ENCODE data around the gene GRK5.

Gene GRK5

GRCh38 chr10:119348516-119349240 lies 141.3 kb downstream of the GRK5 start:
- H3K4me3 ChIP-seq (ENCODE audit: low read depth, low read length), result no peak overlapping the region
- TF ChIP-seq CTCF (conservative IDR thresholded peaks at IDR 0.05; ENCODE audit: low read depth, low read length), result peak; percentile 59
- DNase-seq (ENCODE audit: low read depth), result peak; percentile 97

GRCh38 chr10:119349341-119349740 lies 142.0 kb downstream of the GRK5 start:
- H3K4me3 ChIP-seq (ENCODE audit: low read depth, low read length), result no peak overlapping the region
- no peak for TF ChIP-seq CTCF (conservative IDR thresholded peaks at IDR 0.05; ENCODE audit: low read depth, low read length)
- no peak for DNase-seq (ENCODE audit: low read depth)

- TF ChIP-seq CTCF (conservative IDR thresholded peaks at IDR 0.05; ENCODE audit: low read depth, low read length), result no peak
- no peak overlapping the region for H3K4me3 ChIP-seq (ENCODE audit: low read depth, low read length)
- DNase-seq (ENCODE audit: low read depth), result no peak
These were observed 142.6 kb downstream of the GRK5 start for GRCh38 chr10:119349937-119350501.

GRCh38 chr10:119350502-119351097 lies 143.2 kb downstream of the GRK5 start:
- peak; percentile 75 for DNase-seq (ENCODE audit: low read depth)
- TF ChIP-seq CTCF (conservative IDR thresholded peaks at IDR 0.05; ENCODE audit: low read depth, low read length), result no peak
- H3K4me3 ChIP-seq (ENCODE audit: low read depth, low read length), result no peak overlapping the region

GRCh38 chr10:119351189-119351588 lies 143.8 kb downstream of the GRK5 start:
- no peak for DNase-seq (ENCODE audit: low read depth)
- TF ChIP-seq CTCF (conservative IDR thresholded peaks at IDR 0.05; ENCODE audit: low read depth, low read length), result no peak
- H3K4me3 ChIP-seq (ENCODE audit: low read depth, low read length), result no peak overlapping the region

GRCh38 chr10:119352042-119352441 lies 144.7 kb downstream of the GRK5 start:
- no peak for DNase-seq (ENCODE audit: low read depth)
- no peak for TF ChIP-seq CTCF (conservative IDR thresholded peaks at IDR 0.05; ENCODE audit: low read depth, low read length)
- no peak overlapping the region for H3K4me3 ChIP-seq (ENCODE audit: low read depth, low read length)

Data from choroid plexus epithelial cell (primary cell).